Measurements from ENCODE around the gene DNAH14. TPM values are rescaled to one million over a fixed set of nuclear protein-coding genes. Genes with fewer than 3 reads are reported as not detected.
"Not testable (repeated sequence)": the region's sequence is repeated elsewhere in the genome, so short reads cannot be mapped to it uniquely, and the experiment has no call there.

Gene DNAH14
- total and polyA plus RNA-seq, 9 of the 15 experiments (the other 6 are each of a cell fraction or from before 2014, with no cell fraction given): 58.4 to 142 (median 98.4) TPM

GRCh38 chr1:225329996-225330395, 400.5 kb downstream of the DNAH14 start:
- BruUV-seq (replicated peaks); H3K36me3 ChIP-seq (ENCODE audit: control insufficient read depth, insufficient read depth, low read length); in situ Hi-C loops (cut with MboI); H3K27me3 ChIP-seq (ENCODE audit: control insufficient read depth in 2 of 2, insufficient read depth in 2 of 2, low read length in 2 of 2); DNase-seq (ENCODE audit: extremely low read depth in 1 of 4, low spot score in 3 of 4); H3K4me3 ChIP-seq; FAIRE-seq; POLR2A ChIA-PET; H3K9me3 ChIP-seq (replicated peaks; ENCODE audit: control insufficient read depth, insufficient read depth, low read depth, low read length); H3K9me1 ChIP-seq (ENCODE audit: control insufficient read depth, insufficient read depth, low read length); intact Hi-C loops (cut with micrococcal nuclease); H2AFZ ChIP-seq (ENCODE audit: low read depth, low read length); H3K27ac ChIP-seq (ENCODE audit: extremely low read depth, low read depth, low read length); H3K4me2 ChIP-seq (ENCODE audit: insufficient read depth, low read length); H3K79me2 ChIP-seq (ENCODE audit: control insufficient read depth, insufficient read depth, low read length); H3K4me1 ChIP-seq (replicated peaks in 1 of 2; ENCODE audit: control insufficient read depth in 2 of 2, insufficient read depth in 2 of 2, low read length in 2 of 2); CTCF ChIA-PET (ENCODE audit: low intra/inter-chr PET ratio); ATAC-seq; H4K20me1 ChIP-seq (replicated peaks; ENCODE audit: control insufficient read depth, insufficient read depth, low read length); H3K9ac ChIP-seq (ENCODE audit: insufficient read depth in 1 of 2, low read depth in 2 of 2, low read length in 2 of 2): not testable (repeated sequence)
- 0% methylated on average over 1 of the region's 1 CpG for WGBS (ENCODE audit: insufficient coverage, low coverage, missing lambda C conversion rate)

GRCh38 chr1:225332686-225333085, 403.2 kb downstream of the DNAH14 start:
- CTCF ChIA-PET (ENCODE audit: low intra/inter-chr PET ratio): no interaction called here

More at GRCh38 chr1:225332686-225333085, 403.2 kb downstream of the DNAH14 start:
- in situ Hi-C loops (cut with MboI) (no loop called here), intact Hi-C loops (cut with micrococcal nuclease) (no loop called here)
- DNase-seq (ENCODE audit: extremely low read depth in 1 of 4, low spot score in 3 of 4) (no peak), ATAC-seq (no peak), FAIRE-seq (no peak)
- H3K4me2 ChIP-seq (ENCODE audit: insufficient read depth, low read length): no peak overlapping the region
- 0% methylated on average over 1 of the region's 1 CpG for WGBS (ENCODE audit: insufficient coverage, low coverage, missing lambda C conversion rate)
- no peaks in the 10 kb centered on the region for H3K79me2 ChIP-seq (ENCODE audit: control insufficient read depth, insufficient read depth, low read length)
- H3K9ac ChIP-seq (ENCODE audit: insufficient read depth in 1 of 2, low read depth in 2 of 2, low read length in 2 of 2): no peak overlapping the region
- no TSS peak for BruUV-seq (replicated peaks)
- H3K27ac ChIP-seq (ENCODE audit: extremely low read depth, low read depth, low read length): no peak overlapping the region
- H3K9me1 ChIP-seq (ENCODE audit: control insufficient read depth, insufficient read depth, low read length): no peaks in the 10 kb centered on the region
- no peak overlapping the region for H2AFZ ChIP-seq (ENCODE audit: low read depth, low read length)
- H3K27me3 ChIP-seq (ENCODE audit: control insufficient read depth in 2 of 2, insufficient read depth in 2 of 2, low read length in 2 of 2): no peaks in the 10 kb centered on the region
- TF ChIP-seq FOXM1 (IDR thresholded peaks at IDR 0.05; ENCODE audit: low read depth) (no peak), FOXM1 (CRISPR knock-in tag; IDR thresholded peaks at IDR 0.05; ENCODE audit: low read depth) (no peak), NR2C1 (IDR thresholded peaks at IDR 0.05) (no peak), NR2C1 (tag; IDR thresholded peaks at IDR 0.05) (no peak), LEF1 (IDR thresholded peaks at IDR 0.05) (no peak), KDM5B (IDR thresholded peaks at IDR 0.05; ENCODE audit: insufficient replicate concordance, low read depth, low read length) (no peak), PURB (CRISPR knock-in tag; IDR thresholded peaks at IDR 0.05; ENCODE audit: low read depth) (no peak), SAP30 (IDR thresholded peaks at IDR 0.05; ENCODE audit: borderline replicate concordance, insufficient read depth, low read depth, low read length, poor library complexity, severe bottlenecking) (no peak)
- H3K4me1 ChIP-seq (replicated peaks in 1 of 2; ENCODE audit: control insufficient read depth in 2 of 2, insufficient read depth in 2 of 2, low read length in 2 of 2): no peaks in the 10 kb centered on the region
- POLR2A ChIA-PET: no interaction called here
- H3K4me3 ChIP-seq: no peak overlapping the region
- peaks cover 6% of the 10 kb centered on the region for H3K9me3 ChIP-seq (replicated peaks; ENCODE audit: control insufficient read depth, insufficient read depth, low read depth, low read length)
- no peaks in the 10 kb centered on the region for H3K36me3 ChIP-seq (ENCODE audit: control insufficient read depth, insufficient read depth, low read length)
- no peaks in the 10 kb centered on the region for H4K20me1 ChIP-seq (replicated peaks; ENCODE audit: control insufficient read depth, insufficient read depth, low read length)

All from K562 (cell line).